Natural killer cell (primary cell): ENCODE results near the gene SLC39A7. TPM values are rescaled to one million over a fixed set of nuclear protein-coding genes. Genes with fewer than 3 reads are reported as not detected.

ENCODE experiments used
- ATAC-seq, 3 donors: fragments of 150-1000 bp in 2 of 3; fragments of 200-7000 bp in 1 of 3; cut with Tn5 transposase; 1 replicate in 1 of 3; 2 replicates in 2 of 3; pipeline ENCODE4 v1.10.0; 2021; ENCODE audit warnings: mild to moderate bottlenecking in 2 of 3, moderate library complexity in 2 of 3
- DNase-seq, 2 donors: peaks; one replicate each; pipeline versions ENCODE4 v3.0.0 to v3.0.0-alpha.2; 2013 to 2021; ENCODE audit warnings: mixed read lengths in 1 of 2
- H3K27ac ChIP-seq: one replicate; pipeline ENCODE4 v1.5.1; 2013; ENCODE audit warnings: mild to moderate bottlenecking, low read length
- H3K27me3 ChIP-seq: one replicate; pipeline ENCODE4 v1.6.1; 2013; ENCODE audit warnings: low read length; ENCODE audit not compliant: control insufficient read depth, insufficient read depth
- H3K36me3 ChIP-seq: one replicate; pipeline ENCODE4 v1.6.1; 2013; ENCODE audit warnings: low read length; ENCODE audit not compliant: control insufficient read depth, insufficient read depth
- H3K4me1 ChIP-seq: one replicate; pipeline ENCODE4 v1.6.1; 2013; ENCODE audit warnings: low read length; ENCODE audit not compliant: control insufficient read depth, insufficient read depth
- H3K4me3 ChIP-seq: one replicate; pipeline ENCODE4 v1.5.1; 2013; ENCODE audit warnings: low read length
- H3K9me3 ChIP-seq: one replicate; pipeline ENCODE4 v1.6.1; 2013; ENCODE audit warnings: low read length; ENCODE audit not compliant: control insufficient read depth, insufficient read depth
- H3K27ac Mint-ChIP-seq, 2 donors: one replicate each; pipeline ENCODE4 v1.8.0; 2022; ENCODE audit warnings: mild to moderate bottlenecking in 2 of 2, mixed read lengths in 2 of 2, moderate library complexity in 1 of 2
- H3K27me3 Mint-ChIP-seq, 2 donors: one replicate each; pipeline ENCODE4 v1.8.0; 2022; ENCODE audit warnings: low read depth in 2 of 2, mixed read lengths in 2 of 2
- H3K36me3 Mint-ChIP-seq: one replicate; pipeline ENCODE4 v1.8.0; 2022; ENCODE audit warnings: mixed read lengths
- H3K4me1 Mint-ChIP-seq, 2 donors: one replicate each; pipeline ENCODE4 v1.8.0; 2022; ENCODE audit warnings: mixed read lengths in 2 of 2
- H3K4me3 Mint-ChIP-seq: one replicate; pipeline ENCODE4 v1.8.0; 2022; ENCODE audit warnings: mild to moderate bottlenecking, moderate library complexity, mixed read lengths
- H3K9me3 Mint-ChIP-seq, 2 donors: one replicate each; pipeline ENCODE4 v1.8.0; 2022; ENCODE audit warnings: mixed read lengths in 2 of 2
- CTCF ChIP-seq: fragments of 200-600 bp; IDR thresholded peaks from one replicate; pipeline ENCODE4 v1.8.0; 2022; ENCODE audit warnings: antibody characterized with exemption
- WGBS: methylation state at CpG from one replicate; pipeline ENCODE4 v1.1.7; 2013; ENCODE audit warnings: missing lambda C conversion rate; ENCODE audit not compliant: insufficient coverage; 5-methylcytosine and 5-hydroxymethylcytosine counted together
- intact Hi-C: fragments of 100-400 bp; cut with micrococcal nuclease; formaldehyde crosslinking; loops from one replicate; pipeline ENCODE4 v1.14.2; 2022
- total RNA-seq, 4 donors: library from RNA; stranded (reverse); fragments of 120-200 nt in 1 of 4; gene quantifications; one replicate each; pipeline versions ENCODE4 v1.2.3 to v1.2.4, GENCODE V29; 2013 to 2022

The SLC39A7 gene
- total RNA-seq, 3 donors from 2014 or later (not counting 1 experiment from before 2014, with no cell fraction given), result 38.9 to 45.7 (median 45.6) TPM

- DNase-seq (no peak), ATAC-seq (no peak)
- peaks cover 12% of the 10 kb centered on the region for H3K4me1 ChIP-seq
- peaks cover 0 to 9% of the 10 kb centered on the region in 2 donors for H3K27me3 Mint-ChIP-seq
- H3K4me1 Mint-ChIP-seq, result peaks cover 10 to 12% of the 10 kb centered on the region in 2 donors
- 73% methylated on average over 10 of the region's 10 CpGs for WGBS
- H3K4me3 ChIP-seq, result no peak overlapping the region
- H3K36me3 Mint-ChIP-seq, result no peaks in the 10 kb centered on the region
- no peaks in the 10 kb centered on the region for H3K9me3 ChIP-seq
- intact Hi-C loops, result no loop called here
- no peak overlapping the region for H3K4me3 Mint-ChIP-seq
- H3K36me3 ChIP-seq, result no peaks in the 10 kb centered on the region
- no peaks in the 10 kb centered on the region for H3K27me3 ChIP-seq
- TF ChIP-seq CTCF, result no peak
- H3K9me3 Mint-ChIP-seq, result no peaks in the 10 kb centered on the region
- H3K27ac Mint-ChIP-seq, result no peak overlapping the region
- H3K27ac ChIP-seq, result no peak overlapping the region
Observed at GRCh38 chr6:33164176-33164575, 36.5 kb upstream of the SLC39A7 start.

GRCh38 chr6:33164665-33165373, 35.8 kb upstream of the SLC39A7 start:
- intact Hi-C loops, result no loop called here
- no peak overlapping the region for H3K27ac ChIP-seq
- 83% methylated on average over 12 of the region's 14 CpGs for WGBS
- H3K4me1 ChIP-seq, result peaks cover 12% of the 10 kb centered on the region
- H3K27me3 ChIP-seq, result no peaks in the 10 kb centered on the region
- H3K9me3 ChIP-seq, result no peaks in the 10 kb centered on the region
- DNase-seq (no peak), ATAC-seq (no peak)
- TF ChIP-seq CTCF, result no peak
- H3K36me3 ChIP-seq, result no peaks in the 10 kb centered on the region
- Mint-ChIP-seq H3K4me3 (no peak overlapping the region), H3K27me3 (peaks cover 0 to 9% of the 10 kb centered on the region in 2 donors), H3K9me3 (no peaks in the 10 kb centered on the region), H3K27ac (no peak overlapping the region), H3K4me1 (peaks cover 10 to 12% of the 10 kb centered on the region in 2 donors), H3K36me3 (no peaks in the 10 kb centered on the region)
- H3K4me3 ChIP-seq, result no peak overlapping the region

- Histone ChIP-seq H3K4me1 (peaks cover 12% of the 10 kb centered on the region), H3K27ac (no peak overlapping the region), H3K9me3 (no peaks in the 10 kb centered on the region), H3K4me3 (no peak overlapping the region), H3K27me3 (no peaks in the 10 kb centered on the region), H3K36me3 (no peaks in the 10 kb centered on the region)
- Mint-ChIP-seq H3K4me3 (no peak overlapping the region), H3K36me3 (no peaks in the 10 kb centered on the region), H3K4me1 (peaks cover 10 to 12% of the 10 kb centered on the region in 2 donors), H3K27ac (no peak overlapping the region), H3K9me3 (no peaks in the 10 kb centered on the region), H3K27me3 (peaks cover 0 to 9% of the 10 kb centered on the region in 2 donors)
- ATAC-seq (no peak), DNase-seq (no peak)
- WGBS, result 90% methylated on average over 17 of the region's 17 CpGs
- no peak for TF ChIP-seq CTCF
- intact Hi-C loops, result no loop called here
Observed at GRCh38 chr6:33165581-33166258, 34.9 kb upstream of the SLC39A7 start.
